Measurements from ENCODE around the gene MAP2K5. TPM values are rescaled to one million over a fixed set of nuclear protein-coding genes. Genes with fewer than 3 reads are reported as not detected.
A peak's percentile ranks its signal among the peaks of the same experiment; 100 is the strongest.

MAP2K5 gene
- total and polyA plus RNA-seq, 9 of the 15 experiments (the other 6 are each of a cell fraction or from before 2014, with no cell fraction given) = 0.41 to 16.5 (median 7.5) TPM

DNA sequence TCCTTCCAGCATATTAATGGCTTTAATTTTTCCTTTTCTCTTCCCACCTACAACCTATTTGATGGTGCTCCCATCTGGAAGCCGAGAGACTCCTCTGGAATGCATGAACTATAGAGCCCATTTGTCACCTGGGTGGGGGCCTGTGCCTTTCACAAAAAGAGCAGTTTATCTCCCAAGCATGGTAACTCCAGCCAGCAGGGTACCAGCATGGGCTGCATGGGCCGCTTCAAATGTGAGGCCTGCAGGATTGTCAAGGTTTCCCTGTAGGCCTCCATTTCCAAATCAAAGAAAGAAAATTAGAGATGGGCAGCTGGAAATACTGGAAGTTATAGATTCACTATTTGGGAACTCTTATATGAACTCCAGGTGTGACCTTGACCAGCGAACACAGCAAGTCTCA is 232.1 kb downstream of the MAP2K5 start:
- Histone ChIP-seq H3K9ac (ENCODE audit: insufficient read depth in 1 of 2, low read depth in 2 of 2, low read length in 2 of 2) (no peak overlapping the region), H3K4me3 (no peak overlapping the region), H2AFZ (ENCODE audit: low read depth, low read length) (no peak overlapping the region), H3K79me2 (ENCODE audit: control insufficient read depth, insufficient read depth, low read length) (no peaks in the 10 kb centered on the region), H4K20me1 (replicated peaks; ENCODE audit: control insufficient read depth, insufficient read depth, low read length) (no peaks in the 10 kb centered on the region), H3K9me1 (ENCODE audit: control insufficient read depth, insufficient read depth, low read length) (no peaks in the 10 kb centered on the region), H3K9me3 (replicated peaks; ENCODE audit: control insufficient read depth, insufficient read depth, low read depth, low read length) (no peaks in the 10 kb centered on the region), H3K4me1 (replicated peaks in 1 of 2; ENCODE audit: control insufficient read depth in 2 of 2, insufficient read depth in 2 of 2, low read length in 2 of 2) (peaks cover 3 to 14% of the 10 kb centered on the region in 2 experiments; a peak in 4 of 5 replicates), H3K36me3 (ENCODE audit: control insufficient read depth, insufficient read depth, low read length) (no peaks in the 10 kb centered on the region), H3K27me3 (ENCODE audit: control insufficient read depth in 2 of 2, insufficient read depth in 2 of 2, low read length in 2 of 2) (no peaks in the 10 kb centered on the region), H3K4me2 (ENCODE audit: insufficient read depth, low read length) (no peak overlapping the region), H3K27ac (ENCODE audit: extremely low read depth, low read depth, low read length) (no peak overlapping the region)
- FAIRE-seq (no peak), DNase-seq (ENCODE audit: extremely low read depth in 1 of 4, low spot score in 3 of 4) (no peak), ATAC-seq (no peak)
- intact Hi-C loops (cut with micrococcal nuclease) (no loop called here), in situ Hi-C loops (cut with MboI) (no loop called here)
- BruUV-seq (replicated peaks) = no TSS peak
- POLR2A ChIA-PET = no interaction called here
- TF ChIP-seq ZNF311 (CRISPR knock-in tag; IDR thresholded peaks at IDR 0.05) = no peak
- CTCF ChIA-PET (ENCODE audit: low intra/inter-chr PET ratio) = no interaction called here
- 66% methylated on average over 3 of the region's 3 CpGs for WGBS (ENCODE audit: insufficient coverage, low coverage, missing lambda C conversion rate)

DNA sequence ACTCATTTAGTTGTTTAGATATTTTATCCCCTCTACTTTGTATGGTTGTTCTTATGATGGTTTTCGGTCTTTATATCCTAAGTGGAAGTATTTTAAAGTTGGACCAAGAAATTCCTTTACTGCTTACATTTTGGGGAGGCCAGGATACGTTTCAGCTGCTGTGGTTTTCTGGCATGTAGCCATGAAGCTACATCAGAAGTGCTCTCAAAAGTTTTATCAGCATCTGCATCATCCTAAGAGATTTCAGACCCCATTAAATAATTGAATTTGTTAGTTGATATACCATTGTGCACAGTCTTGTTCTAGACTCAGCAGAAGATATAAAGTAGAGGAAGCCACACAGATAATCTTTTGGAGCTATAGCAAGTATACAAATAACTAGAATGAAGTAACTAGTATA is 232.7 kb downstream of the MAP2K5 start:
- Histone ChIP-seq H3K4me3 (no peak overlapping the region), H3K9me3 (replicated peaks; ENCODE audit: control insufficient read depth, insufficient read depth, low read depth, low read length) (no peaks in the 10 kb centered on the region), H3K4me2 (ENCODE audit: insufficient read depth, low read length) (no peak overlapping the region), H3K9me1 (ENCODE audit: control insufficient read depth, insufficient read depth, low read length) (no peaks in the 10 kb centered on the region), H3K27me3 (ENCODE audit: control insufficient read depth in 2 of 2, insufficient read depth in 2 of 2, low read length in 2 of 2) (no peaks in the 10 kb centered on the region), H3K36me3 (ENCODE audit: control insufficient read depth, insufficient read depth, low read length) (no peaks in the 10 kb centered on the region), H3K4me1 (replicated peaks in 1 of 2; ENCODE audit: control insufficient read depth in 2 of 2, insufficient read depth in 2 of 2, low read length in 2 of 2) (peaks cover 3 to 20% of the 10 kb centered on the region in 2 experiments; a peak in 4 of 5 replicates), H3K27ac (ENCODE audit: extremely low read depth, low read depth, low read length) (no peak overlapping the region), H4K20me1 (replicated peaks; ENCODE audit: control insufficient read depth, insufficient read depth, low read length) (no peaks in the 10 kb centered on the region), H2AFZ (ENCODE audit: low read depth, low read length) (no peak overlapping the region), H3K79me2 (ENCODE audit: control insufficient read depth, insufficient read depth, low read length) (no peaks in the 10 kb centered on the region), H3K9ac (ENCODE audit: insufficient read depth in 1 of 2, low read depth in 2 of 2, low read length in 2 of 2) (no peak overlapping the region)
- 41% methylated on average over 2 of the region's 2 CpGs for WGBS (ENCODE audit: insufficient coverage, low coverage, missing lambda C conversion rate)
- FAIRE-seq (no peak), ATAC-seq (no peak), DNase-seq (ENCODE audit: extremely low read depth in 1 of 4, low spot score in 3 of 4) (no peak)
- BruUV-seq (replicated peaks) = no TSS peak
- in situ Hi-C loops (cut with MboI) = no loop called here
- POLR2A ChIA-PET = no interaction called here
- intact Hi-C loops (cut with micrococcal nuclease) = no loop called here
- CTCF ChIA-PET (ENCODE audit: low intra/inter-chr PET ratio) = no interaction called here
- TF ChIP-seq KLF1 (tag; IDR thresholded peaks at IDR 0.05) = no peak
- TF ChIP-seq, protein P1, sequence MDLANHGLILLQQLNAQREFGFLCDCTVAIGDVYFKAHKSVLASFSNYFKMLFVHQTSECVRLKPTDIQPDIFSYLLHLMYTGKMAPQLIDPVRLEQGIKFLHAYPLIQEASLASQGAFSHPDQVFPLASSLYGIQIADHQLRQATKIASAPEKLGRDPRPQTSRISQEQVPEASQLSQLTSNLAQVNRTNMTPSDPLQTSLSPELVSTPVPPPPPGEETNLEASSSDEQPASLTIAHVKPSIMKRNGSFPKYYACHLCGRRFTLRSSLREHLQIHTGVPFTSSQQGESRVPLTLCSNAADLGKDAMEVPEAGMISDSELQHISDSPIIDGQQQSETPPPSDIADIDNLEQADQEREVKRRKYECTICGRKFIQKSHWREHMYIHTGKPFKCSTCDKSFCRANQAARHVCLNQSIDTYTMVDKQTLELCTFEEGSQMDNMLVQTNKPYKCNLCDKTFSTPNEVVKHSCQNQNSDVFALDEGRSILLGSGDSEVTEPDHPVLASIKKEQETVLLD (IDR thresholded peaks at IDR 0.05) = no peak
- TF ChIP-seq NFIC (IDR thresholded peaks at IDR 0.05) = peak; percentile 41; the same call in 1 of the 2 replicates
